Epithelial cell of proximal tubule (primary cell): ENCODE results near the gene PCLO. TPM values are rescaled to one million over a fixed set of nuclear protein-coding genes. Genes with fewer than 3 reads are reported as not detected.

ENCODE experiments used
- DNase-seq: peaks from one replicate; pipeline ENCODE4 v3.0.0-alpha.2; 2011; ENCODE audit warnings: low read depth
- H3K4me3 ChIP-seq: 2 replicates; pipeline ENCODE4 v1.5.1; 2011; ENCODE audit warnings: low read depth, mild to moderate bottlenecking, low read length
- total RNA-seq: library from RNA; depleted of rRNA; stranded (reverse); fragments of >200 nt; gene quantifications from 2 replicates; pipeline ENCODE4 v1.2.3, GENCODE V29; 2015
- TF ChIP-seq, protein P1 (sequence below): conservative IDR thresholded peaks from 2 replicates; pipeline ENCODE4 v1.5.1; 2012; ENCODE audit warnings: low read depth, mild to moderate bottlenecking, low read length

PCLO gene
- total RNA-seq, 1 donor from 2014 or later, result 0.58 TPM

DNA sequence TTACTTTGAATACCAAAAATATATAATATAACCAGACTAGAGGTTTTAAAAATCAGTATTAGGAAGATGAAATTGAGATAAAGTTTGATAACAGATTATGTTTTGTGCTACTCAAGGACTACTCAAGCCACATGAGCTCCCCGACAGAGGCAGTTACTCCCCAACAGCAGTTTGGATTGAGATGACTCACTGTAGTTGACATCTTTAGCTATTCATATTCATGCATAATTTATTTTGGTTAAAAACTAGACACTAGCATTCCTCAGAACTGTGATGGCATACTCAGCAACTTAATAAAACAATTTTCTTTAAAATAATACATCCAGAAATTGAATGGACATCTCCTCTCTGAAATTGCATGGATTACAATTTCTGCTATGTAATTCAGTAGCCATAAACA lies 19.6 kb downstream of the PCLO start:
- DNase-seq, result no peak
- no peak overlapping the region for H3K4me3 ChIP-seq

DNA sequence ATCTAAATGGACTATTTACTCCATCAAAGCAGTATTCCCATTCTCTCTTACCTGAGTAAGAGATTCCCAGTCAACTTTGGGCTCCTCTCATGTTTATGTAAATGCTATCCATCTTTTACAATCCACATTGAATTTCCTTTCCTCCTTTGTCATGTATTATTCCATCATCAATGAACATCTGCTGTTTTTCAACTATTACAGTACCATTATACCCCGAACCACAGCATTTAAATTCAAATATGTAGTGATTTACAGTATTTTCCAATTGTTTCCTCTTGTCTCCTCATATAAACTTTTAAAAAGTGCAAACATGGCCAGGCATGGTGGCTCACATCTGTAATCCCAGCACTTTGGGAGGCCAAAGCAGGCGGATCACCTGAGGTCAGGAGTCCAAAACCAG lies 20.3 kb downstream of the PCLO start:
- no peak overlapping the region for H3K4me3 ChIP-seq
- no peak for DNase-seq
- TF ChIP-seq, protein P1, sequence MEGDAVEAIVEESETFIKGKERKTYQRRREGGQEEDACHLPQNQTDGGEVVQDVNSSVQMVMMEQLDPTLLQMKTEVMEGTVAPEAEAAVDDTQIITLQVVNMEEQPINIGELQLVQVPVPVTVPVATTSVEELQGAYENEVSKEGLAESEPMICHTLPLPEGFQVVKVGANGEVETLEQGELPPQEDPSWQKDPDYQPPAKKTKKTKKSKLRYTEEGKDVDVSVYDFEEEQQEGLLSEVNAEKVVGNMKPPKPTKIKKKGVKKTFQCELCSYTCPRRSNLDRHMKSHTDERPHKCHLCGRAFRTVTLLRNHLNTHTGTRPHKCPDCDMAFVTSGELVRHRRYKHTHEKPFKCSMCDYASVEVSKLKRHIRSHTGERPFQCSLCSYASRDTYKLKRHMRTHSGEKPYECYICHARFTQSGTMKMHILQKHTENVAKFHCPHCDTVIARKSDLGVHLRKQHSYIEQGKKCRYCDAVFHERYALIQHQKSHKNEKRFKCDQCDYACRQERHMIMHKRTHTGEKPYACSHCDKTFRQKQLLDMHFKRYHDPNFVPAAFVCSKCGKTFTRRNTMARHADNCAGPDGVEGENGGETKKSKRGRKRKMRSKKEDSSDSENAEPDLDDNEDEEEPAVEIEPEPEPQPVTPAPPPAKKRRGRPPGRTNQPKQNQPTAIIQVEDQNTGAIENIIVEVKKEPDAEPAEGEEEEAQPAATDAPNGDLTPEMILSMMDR, result no peak

More for the DNA sequence above, 19.6 kb downstream of the PCLO start:
- TF ChIP-seq, protein P1, result no peak

GRCh38 chr7:83141927-83142326 lies 20.8 kb downstream of the PCLO start:
- no peak for DNase-seq
- no peak overlapping the region for H3K4me3 ChIP-seq
- TF ChIP-seq, protein P1, result no peak

- DNase-seq, result no peak
- TF ChIP-seq, protein P1, result no peak
- H3K4me3 ChIP-seq, result no peak overlapping the region
Measured at GRCh38 chr7:83130623-83131545, 31.8 kb downstream of the PCLO start.

DNA sequence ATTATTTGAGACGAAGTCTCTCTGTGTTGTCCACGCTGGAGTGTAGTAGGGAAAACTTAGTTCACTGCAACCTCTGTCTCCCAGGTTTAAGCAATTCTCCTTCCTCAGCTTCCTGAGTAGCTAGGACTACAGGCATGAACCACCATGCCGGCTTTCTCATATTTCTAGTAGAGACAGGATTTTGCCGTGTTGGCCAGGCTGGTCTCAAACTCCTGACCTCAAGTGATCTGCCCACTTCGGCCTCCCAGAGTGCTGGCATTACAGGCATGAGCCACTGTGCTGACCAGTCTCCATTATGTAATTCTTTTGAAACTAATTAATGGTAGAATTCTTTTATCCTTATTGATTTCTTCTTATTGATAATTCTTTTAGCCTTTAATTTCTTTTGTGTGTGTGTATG lies 32.5 kb downstream of the PCLO start:
- TF ChIP-seq, protein P1, result no peak
- no peak for DNase-seq
- H3K4me3 ChIP-seq, result no peak overlapping the region

GRCh38 chr7:83119494-83119893 lies 43.2 kb downstream of the PCLO start:
- TF ChIP-seq, protein P1, result no peak
- no peak overlapping the region for H3K4me3 ChIP-seq
- DNase-seq, result no peak

DNA sequence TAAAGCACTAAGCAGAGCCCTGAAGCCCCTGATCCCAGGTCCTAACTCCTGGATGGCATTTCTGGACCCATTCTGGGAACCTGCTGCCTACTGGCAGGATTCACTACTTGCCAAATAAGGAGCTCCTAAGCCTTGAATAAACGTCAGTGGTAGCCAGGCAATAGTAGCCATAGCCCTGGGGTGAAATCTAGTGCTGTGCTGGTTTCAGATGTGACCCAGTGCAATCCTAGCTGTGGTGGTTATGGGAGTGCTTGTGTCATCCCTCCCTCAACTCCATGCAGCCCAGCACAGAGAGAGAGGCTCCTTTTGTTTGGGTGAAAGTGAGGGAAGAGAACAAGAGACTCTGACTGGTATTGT lies 43.7 kb downstream of the PCLO start:
- TF ChIP-seq, protein P1, result no peak
- no peak overlapping the region for H3K4me3 ChIP-seq
- DNase-seq, result no peak
